Activated CD4-positive, alpha-beta T cell treated with anti-CD3 and anti-CD28 coated beads, Interleukin-10, Interleukin-2, amounts not matched to agents 100 ng/mL and 50 ng/mL, durations not matched to agents 16 hours and 8 hours (primary cell): ENCODE data around the gene SLC38A4.
"Not testable (repeated sequence)": the region's sequence is repeated elsewhere in the genome, so short reads cannot be mapped to it uniquely, and the experiment has no call there.

Experiments
- DNase-seq: peaks from one replicate; pipeline ENCODE4 v3.0.0-alpha.2; 2020

The SLC38A4 gene

DNA sequence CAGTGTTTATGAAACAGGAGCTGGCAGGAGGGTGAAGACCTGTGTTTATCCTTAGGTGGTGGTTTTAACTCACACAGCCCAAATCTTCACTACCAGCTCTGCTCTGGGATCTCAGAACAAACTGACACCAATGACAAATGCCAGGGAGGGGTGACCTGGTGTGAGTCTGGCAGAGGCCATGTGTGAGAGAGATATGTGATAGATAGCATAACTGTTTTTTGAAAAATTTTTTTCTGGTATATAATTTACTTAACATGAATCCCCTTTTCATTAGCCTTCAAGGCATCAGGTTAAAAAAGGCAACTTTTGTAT, 51.5 kb downstream of the SLC38A4 start:
- DNase-seq: no peak

DNA sequence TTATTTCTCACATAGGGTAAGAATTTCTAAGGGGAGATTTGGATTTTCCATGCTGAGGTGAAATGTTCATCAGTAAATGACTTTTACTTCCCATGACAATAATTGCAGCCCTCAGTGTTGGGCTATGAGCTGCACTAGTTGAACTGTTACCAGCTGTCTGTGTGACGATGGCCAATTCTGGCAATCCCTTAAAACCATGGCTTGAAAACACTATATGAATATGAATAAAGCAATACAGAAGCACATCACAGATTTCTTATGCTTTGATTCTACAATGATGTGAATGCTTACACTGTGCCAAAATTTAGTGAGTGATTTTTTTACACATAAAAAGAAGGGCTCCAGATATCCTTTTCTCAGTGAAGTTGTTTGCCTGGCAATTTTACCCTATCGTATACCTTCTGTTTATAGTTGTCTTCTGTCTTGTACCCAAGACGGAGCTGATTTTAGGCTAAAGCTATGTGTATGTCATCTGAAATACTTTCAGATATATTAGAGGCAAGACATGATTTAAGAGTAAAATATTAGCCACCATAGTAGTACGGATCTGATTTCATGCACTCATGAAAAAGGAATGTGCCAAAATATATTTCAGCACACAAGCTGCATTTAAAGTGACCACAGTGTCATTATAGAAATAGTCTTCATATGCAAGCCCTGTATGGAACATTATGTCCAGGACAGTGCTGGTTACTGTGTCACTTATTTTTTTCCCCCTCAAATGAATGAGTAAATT, 52.0 kb downstream of the SLC38A4 start:
- no peak for DNase-seq

DNA sequence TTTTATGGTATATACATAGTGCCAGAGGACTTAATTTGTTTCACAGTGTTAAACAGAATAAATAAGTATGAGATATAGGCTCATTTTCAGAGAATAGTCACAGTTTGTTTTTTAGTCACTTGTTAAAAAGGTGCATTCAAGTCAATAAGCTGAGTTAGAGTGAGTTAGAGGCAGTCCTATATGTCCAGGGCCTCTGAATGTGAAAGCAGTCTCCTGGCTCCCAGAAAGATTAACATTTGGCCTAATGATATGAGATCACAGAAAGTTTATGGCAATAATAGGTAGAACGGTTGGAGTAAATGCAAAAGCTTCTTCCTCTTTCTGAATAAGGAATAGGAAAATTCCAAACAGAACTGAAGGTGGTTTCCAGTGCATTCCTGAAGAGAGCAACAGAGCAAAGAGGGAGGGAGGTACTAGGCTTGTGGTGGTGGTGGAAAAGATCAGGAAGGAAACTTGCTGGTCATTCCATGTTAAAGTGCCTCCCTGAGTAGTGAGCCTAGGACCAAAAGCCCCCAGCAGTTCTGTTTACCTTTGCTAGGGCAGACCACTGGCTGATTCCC, 54.4 kb downstream of the SLC38A4 start:
- no peak for DNase-seq

DNA sequence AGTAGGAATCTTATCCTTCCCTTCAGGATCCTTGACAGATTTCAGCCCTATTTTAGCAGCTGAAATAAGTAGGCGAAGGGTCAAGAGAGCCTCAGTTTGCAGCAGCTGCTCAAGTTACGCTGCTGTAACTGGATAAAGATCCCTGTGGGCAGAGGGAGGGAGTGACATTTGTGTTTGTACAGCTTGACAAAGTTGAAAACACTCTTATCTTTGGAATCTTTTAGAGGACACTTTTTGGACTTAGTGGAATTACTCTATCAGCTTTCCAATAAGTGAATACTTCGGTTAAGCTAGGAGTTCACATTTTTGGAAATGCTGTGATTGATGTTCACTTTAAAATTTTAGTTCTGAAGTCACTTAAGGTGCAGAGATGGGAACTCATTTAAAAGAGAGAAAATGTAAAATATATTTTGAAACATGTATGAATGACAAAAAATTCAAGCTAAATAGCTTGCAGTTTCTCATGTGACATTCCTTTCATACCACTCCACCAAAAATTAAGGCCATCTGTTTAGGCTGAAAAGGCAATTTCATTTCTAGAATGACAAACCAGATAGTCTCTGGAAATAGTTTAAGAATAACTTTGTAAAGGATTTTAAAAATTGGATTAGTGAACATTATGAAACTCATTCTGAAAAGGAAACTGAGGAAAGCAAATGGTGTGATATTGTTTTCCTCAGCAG, 55.2 kb downstream of the SLC38A4 start:
- DNase-seq: no peak

DNA sequence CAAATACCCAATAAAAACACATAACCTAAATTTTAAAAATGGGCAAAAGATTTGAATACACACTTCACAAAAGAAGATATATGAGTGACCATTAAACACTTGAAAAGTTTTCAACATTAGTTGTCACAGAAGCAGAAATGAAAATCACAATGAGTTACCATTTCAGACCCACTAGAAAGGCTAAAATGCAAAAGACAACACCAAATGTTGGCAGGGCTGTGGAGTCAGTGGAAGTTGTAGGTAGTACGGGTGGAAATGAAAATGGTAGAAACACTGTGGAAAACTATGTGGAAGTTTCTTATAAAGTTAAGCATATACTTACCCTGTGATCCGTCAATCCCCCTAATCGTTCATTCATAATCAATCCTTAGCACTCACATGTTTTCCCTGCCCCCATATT, 61.8 kb downstream of the SLC38A4 start:
- DNase-seq: no peak

DNA sequence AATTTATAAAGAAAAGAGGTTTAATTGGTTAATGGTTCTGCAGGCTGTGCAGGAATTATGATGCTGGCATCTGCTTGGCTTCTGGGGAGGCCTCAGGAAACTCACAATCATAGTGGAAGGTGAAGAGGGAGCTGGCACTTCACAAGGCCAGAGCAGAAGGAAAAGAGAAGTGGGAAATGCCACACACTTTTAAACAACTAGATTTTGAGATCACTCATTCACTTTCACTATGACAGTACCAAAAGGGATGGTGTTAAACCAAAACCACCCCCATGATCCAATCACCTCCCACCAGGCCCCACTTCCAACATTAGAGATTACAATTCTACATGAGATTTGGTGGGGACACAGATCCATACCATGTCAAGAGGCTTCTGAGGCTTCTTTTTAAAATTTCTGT, 62.6 kb downstream of the SLC38A4 start:
- DNase-seq: peak; percentile 62

DNA sequence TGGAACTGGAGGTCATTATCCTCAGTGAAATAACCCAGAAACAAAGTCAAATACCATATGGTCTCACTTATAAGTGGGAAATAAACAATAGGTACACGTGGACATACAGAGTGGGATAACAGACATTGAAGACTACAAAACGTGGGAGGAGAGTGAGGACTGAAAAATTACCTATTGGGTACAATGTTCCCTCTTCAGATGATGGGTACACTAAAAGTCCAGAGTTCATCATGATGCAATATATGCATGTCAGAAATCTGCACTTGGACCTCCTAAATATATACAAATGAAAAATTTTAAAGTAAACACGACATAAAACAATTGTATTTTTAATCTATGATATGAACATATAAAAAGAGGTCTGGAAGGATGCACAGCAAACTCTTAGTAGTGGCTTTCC, 71.2 kb downstream of the SLC38A4 start:
- no peak for DNase-seq

DNA sequence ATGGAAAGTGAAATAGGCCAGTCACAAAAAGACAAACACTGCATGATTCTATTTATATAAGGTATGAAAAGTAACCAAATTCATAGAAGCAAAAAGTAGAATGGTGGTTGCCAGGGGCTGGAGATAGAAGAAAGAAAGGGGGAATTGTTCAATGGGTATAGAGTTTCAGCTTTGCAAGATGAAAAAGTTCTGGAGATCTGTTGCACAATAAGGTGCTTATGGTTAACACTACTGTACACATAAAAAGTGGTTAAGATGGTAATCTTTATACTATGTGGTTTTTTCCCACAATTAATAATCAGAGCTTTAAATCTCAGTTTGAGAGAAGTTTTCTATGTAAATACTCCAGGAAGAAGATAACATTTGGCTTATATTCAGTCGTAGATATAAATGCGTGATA, 73.4 kb downstream of the SLC38A4 start:
- no peak for DNase-seq

DNA sequence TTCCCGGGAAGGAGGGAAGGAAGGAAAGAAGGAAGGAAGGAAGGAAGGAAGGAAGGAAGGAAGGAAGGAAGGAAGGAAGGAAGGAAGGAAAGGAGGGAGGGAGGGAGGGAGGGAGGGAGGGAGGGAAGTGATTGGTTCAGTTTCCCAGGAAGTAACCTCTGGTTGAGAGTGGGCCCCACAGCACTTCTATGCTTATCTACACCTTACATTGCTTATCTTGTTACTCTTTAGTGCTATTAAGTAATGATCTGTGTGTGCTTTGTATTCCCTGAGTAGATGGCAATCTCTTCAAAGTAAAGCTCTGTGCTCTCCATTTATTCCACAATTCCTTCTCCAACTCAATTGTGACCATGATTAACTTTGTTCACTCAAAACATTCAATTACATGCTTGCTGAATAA, 74.6 kb downstream of the SLC38A4 start:
- DNase-seq: no peak

DNA sequence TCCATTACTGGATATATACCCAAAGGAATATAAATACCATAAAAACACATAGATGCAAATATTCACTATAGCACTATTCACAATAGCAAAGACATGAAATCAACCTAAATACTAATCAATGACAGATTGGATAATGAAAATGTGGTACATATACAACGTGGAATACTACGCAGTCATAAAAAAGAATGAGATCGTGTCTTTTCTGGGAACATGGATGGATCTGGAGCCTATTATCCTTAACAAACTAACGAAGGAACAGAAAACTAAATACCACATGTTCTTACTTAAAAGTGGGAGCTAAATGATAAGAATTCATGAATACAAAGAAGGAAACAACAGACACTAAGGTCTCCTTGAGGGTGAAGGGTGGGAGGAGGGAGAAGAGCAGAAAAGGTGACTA, 76.5 kb downstream of the SLC38A4 start:
- no peak for DNase-seq

DNA sequence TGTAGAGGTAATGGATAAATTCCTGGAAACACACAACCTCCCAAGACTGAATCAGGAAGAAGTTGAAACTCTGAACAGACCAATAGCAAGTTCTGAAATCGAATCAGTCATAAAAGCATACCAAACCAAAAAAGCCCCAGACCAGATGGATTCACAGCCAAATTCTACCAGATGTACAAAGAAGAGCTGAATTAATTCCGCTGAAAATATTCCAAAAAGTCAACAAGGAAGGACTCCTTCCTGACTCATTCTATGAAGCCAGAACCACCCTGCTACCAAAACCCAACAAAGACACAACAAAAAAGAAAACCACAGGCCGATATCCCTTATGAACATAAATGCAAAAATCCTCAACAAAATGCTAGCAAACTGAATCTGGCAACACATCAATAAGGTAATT, 81.5 kb downstream of the SLC38A4 start:
- DNase-seq: no peak

DNA sequence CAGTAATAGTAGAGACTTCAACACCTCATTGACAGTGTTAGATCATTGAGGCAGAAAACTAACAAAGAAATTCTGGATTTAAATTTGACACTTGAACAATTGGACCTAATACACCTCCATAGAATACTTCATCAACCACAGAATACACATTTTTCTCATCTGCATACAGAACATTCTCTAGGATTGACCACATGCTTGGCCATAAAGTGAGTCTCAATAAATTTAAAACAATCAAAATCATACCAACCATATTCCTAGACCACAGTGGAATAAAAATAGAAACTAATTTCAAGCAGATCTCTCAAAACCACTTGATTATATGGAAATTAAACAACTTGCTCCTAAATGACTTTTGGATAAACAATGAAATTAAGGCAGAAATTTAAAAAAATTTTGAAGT, 82.3 kb downstream of the SLC38A4 start:
- DNase-seq: no peak

DNA sequence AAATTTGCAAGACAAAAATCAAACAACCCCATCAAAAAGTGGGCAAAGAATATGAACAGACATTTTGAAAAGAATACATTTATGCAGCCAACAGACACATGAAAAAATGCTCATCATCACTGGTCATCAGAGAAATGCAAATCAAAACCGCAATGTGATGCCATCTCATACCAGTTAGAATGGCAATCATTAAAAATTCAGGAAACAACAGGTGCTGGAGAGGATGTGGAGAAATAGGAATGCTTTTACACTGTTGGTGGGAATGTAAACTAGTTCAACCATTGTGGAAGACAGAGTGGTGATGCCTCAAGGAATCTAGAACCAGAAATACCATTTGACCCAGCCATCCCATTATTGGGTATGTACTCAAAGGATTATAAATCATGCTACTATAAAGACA, 83.5 kb downstream of the SLC38A4 start:
- DNase-seq: not testable (repeated sequence)

DNA sequence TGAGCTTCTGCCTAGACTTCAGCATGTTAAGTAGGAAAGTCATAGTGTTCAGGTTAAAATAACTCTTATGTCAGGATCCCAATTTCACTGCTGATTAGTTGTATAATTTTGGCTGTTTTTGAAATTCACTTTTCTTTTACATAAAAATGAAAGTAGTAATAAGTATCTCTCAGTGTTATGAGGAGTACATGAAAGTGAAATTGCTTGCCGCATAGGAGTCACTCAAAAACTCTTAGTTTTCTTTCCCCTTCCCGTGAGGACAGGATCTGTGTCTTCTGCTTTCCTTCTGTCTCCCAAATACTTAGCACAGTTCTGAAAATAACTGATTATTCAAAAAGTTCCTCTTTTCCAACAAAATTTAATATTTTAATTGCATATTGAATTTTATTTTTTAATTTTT, 100.5 kb downstream of the SLC38A4 start:
- DNase-seq: no peak

DNA sequence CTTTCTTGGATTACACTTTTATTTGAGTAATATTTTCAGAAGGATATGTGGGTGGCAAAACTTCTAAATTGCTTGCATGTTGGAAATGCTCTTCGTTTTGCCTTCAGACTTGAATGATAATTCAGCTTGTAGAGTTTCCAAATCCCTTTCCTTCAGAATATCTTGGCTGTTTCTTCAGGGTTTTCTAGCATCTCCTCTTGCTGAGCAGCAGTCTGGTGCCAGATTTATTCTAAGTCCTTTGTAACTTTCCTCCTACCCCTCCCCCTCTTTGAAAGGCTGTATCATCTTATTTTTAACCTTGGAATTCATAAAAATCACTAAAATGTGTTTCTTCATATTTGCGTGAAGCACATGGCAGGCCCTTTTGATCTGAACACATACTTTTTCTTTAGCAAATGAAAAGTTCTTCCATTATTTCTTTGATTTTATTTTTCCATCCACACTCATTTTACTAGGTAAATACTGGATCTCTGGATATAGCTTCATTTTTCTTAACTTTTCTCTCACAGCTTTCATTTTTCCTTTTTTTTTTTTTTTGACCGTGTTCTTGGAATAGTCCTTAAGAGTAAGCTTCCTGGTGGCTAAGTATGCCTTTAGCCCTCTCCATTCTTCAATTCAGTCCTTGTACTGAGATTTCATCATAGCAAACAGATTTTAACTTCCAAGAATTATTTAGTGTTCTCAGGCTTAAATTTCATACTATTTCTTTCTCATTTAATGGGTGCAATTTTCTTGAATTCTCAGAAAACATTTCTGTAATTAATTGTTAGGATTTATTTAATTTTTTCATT, 102.0 kb downstream of the SLC38A4 start:
- no peak for DNase-seq

DNA sequence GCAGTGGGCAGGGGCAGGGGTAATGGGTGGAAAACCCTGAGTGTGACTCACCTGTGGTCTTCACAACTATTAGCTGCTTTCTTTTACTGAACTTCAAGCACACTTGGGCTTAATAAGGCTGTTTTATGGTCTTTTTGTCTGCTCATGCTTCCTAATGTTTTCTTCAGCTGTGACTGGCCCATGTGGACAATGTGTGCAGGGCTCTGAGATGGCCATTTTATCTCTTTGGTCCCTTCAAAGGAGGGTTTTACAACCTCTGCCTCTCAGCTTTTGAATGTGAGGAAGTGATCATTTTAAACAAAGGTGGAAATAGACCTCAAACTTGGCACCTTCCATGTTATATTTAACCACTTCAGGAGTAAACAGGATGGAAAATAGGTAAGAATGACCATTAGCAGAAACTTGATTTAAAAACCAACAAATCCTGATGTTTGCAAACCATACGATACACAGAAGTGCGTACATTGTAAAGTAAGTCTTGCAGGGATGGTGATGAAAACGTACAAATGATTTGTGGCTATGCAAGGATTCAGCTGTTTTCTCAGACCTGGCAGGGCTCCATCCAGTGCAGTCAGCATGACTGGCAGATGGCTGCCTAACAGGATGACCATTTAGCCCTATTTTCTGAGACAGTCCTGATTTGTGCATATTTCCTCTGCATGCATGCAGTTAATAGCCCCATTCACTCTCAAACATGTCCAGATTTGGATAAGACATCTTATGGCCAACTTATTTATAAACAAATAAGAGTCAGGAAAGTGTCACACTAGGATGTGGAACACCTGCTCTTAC, 103.2 kb downstream of the SLC38A4 start:
- no peak for DNase-seq

DNA sequence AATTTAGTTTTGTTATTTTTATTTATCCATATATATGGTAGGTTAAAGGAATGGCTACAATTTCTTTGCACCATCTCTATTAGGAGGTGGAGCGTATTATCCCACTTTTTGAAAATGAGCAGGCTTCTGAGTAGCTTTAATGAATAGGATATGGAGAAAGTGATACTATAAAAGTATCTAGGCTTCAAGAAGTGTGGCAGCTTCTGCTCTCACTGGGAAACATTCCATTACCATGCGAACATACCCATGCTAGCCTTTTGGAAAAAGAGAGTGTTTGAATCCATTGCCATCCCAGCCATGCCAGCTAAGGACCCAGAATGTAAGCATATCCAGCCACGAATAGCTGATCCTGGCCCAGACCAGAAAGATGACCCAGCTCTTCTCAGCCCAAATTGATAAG, 107.3 kb downstream of the SLC38A4 start:
- no peak for DNase-seq

DNA sequence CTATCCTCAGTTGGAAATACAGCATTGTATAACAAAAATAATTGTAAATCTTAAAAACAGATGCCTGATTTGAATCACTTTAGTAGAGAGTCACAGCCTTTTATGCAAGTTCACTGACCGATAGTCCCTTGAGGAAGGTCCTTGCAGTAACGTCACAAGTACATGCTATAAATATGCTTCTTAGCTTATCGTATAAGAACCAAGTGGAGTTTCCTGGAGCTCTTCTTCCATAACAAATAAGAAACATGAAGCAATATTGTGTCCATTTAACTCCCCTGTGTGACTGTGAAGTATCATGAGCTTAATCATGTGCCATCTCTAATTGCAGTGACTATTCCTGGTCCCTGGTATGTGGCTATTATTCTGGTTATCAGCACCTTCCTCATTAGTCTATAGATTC, 107.9 kb downstream of the SLC38A4 start:
- DNase-seq: no peak

DNA sequence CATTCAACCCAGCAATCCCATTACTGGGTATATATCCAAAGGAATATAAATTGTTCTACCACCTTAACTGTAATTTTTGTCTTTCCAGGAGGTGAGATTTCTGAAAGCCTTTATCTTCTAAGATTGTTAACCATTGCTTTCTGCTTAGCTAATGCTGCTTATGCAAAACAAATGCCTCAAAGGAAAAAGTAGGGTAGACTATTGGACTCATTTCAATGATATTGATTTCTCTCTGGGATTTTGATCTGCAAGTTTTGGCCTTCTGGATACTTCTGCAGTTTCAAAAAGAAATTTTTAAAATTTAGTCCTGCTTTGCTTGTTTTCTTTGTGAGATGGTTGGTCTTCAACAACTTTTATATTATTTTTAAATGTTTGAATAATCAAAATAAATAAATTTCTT, 108.6 kb downstream of the SLC38A4 start:
- DNase-seq: no peak
